K562 (cell line): ENCODE data around the gene ZNF236. TPM values are rescaled to one million over a fixed set of nuclear protein-coding genes. Genes with fewer than 3 reads are reported as not detected.

Source experiments
- ATAC-seq: fragments of 200-7000 bp; cut with Tn5 transposase; 3 replicates; pipeline ENCODE4 v1.9.1; 2020; ENCODE audit warnings: moderate library complexity
- BruUV-seq: library from RNA; stranded (reverse); fragments of 400-500 nt; replicated peaks from 2 replicates; lab custom pipeline; 2021; lab: Mats Ljungman, UMichigan
- CTCF ChIA-PET: fragments of 300-600 bp; formaldehyde crosslinking; extraction: SDS; loops from one replicate; lab custom pipeline; 2021; ENCODE audit warnings: low intra/inter-chr PET ratio; lab: Yijun Ruan, JAX
- POLR2A ChIA-PET: fragments of 300-600, 350-650 bp; sonication (Branson Sonifier 250); formaldehyde crosslinking; extraction: SDS; loops from one replicate; lab custom pipeline; 2021; ENCODE audit warnings: antibody characterized with exemption, inconsistent platforms; lab: Yijun Ruan, JAX
- DNase-seq, 4 experiments: peaks; one replicate each; pipeline versions ENCODE4 v3.0.0 to v3.0.0-alpha.2; 2011 to 2018; ENCODE audit warnings: low spot score in 3 of 4, mixed read lengths in 3 of 4; ENCODE audit errors: extremely low read depth in 1 of 4
- FAIRE-seq: peaks from 2 replicates; lab custom pipeline; 2011; peaks lifted over from hg19 to GRCh38; lab: Jason Lieb, UNC
- H2AFZ ChIP-seq: 2 replicates; pipeline ENCODE4 v1.6.0; 2011; ENCODE audit warnings: low read depth, low read length, control low read depth, inconsistent platforms
- H3K27ac ChIP-seq: fragments of 200-600 bp; 3 replicates; pipeline ENCODE4 v1.8.0; 2011; ENCODE audit warnings: low read depth, mild to moderate bottlenecking, control low read depth, inconsistent platforms, low read length, moderate library complexity, mixed read lengths; ENCODE audit errors: extremely low read depth
- H3K27me3 ChIP-seq, 2 experiments: fragments of 300-600 bp in 1 of 2; 2 replicates in 1 of 2; 3 replicates in 1 of 2; pipeline versions ENCODE4 v1.6.0 to v1.8.0; 2011; ENCODE audit warnings: inconsistent platforms in 2 of 2, low read length in 2 of 2, mild to moderate bottlenecking in 1 of 2, mixed read lengths in 1 of 2, moderate library complexity in 1 of 2; ENCODE audit not compliant: control insufficient read depth in 2 of 2, insufficient read depth in 2 of 2
- H3K36me3 ChIP-seq: fragments of 300-600 bp; 3 replicates; pipeline ENCODE4 v1.8.0; 2011; ENCODE audit warnings: mild to moderate bottlenecking, low read length, inconsistent platforms; ENCODE audit not compliant: control insufficient read depth, insufficient read depth
- H3K4me1 ChIP-seq, 2 experiments: fragments of 200-600 bp in 1 of 2; replicated peaks in 1 of 2; 2 replicates in 1 of 2; 3 replicates in 1 of 2; pipeline versions ENCODE4 v1.5.1 to v1.8.0; 2011; ENCODE audit warnings: inconsistent platforms in 2 of 2, low read length in 2 of 2, mild to moderate bottlenecking in 1 of 2, mixed read lengths in 1 of 2, moderate library complexity in 1 of 2; ENCODE audit not compliant: control insufficient read depth in 2 of 2, insufficient read depth in 2 of 2
- H3K4me2 ChIP-seq: 2 replicates; pipeline ENCODE4 v1.6.1; 2011; ENCODE audit warnings: low read length, control low read depth, inconsistent platforms, mixed read lengths; ENCODE audit not compliant: insufficient read depth
- H3K4me3 ChIP-seq: fragments of 200-600 bp; sonication (generic), shearing (Covaris generic); 2 replicates; pipeline ENCODE4 v1.5.1; 2016; ENCODE audit warnings: control low read depth, inconsistent platforms
- H3K79me2 ChIP-seq: fragments of 200-600 bp; 3 replicates; pipeline ENCODE4 v1.8.0; 2011; ENCODE audit warnings: low read length, inconsistent platforms; ENCODE audit not compliant: control insufficient read depth, insufficient read depth
- H3K9ac ChIP-seq, 2 experiments: 2 replicates each; pipeline versions ENCODE4 v1.6.0 to v1.6.1; 2011; ENCODE audit warnings: low read depth in 2 of 2, low read length in 2 of 2, control low read depth in 1 of 2, inconsistent platforms in 1 of 2, mild to moderate bottlenecking in 1 of 2, mixed read lengths in 1 of 2; ENCODE audit not compliant: insufficient read depth in 1 of 2
- H3K9me1 ChIP-seq: one replicate; pipeline ENCODE4 v1.6.0; 2011; ENCODE audit warnings: inconsistent platforms, mild to moderate bottlenecking, low read length, moderate library complexity; ENCODE audit not compliant: control insufficient read depth, insufficient read depth
- H3K9me3 ChIP-seq: replicated peaks from 2 replicates; pipeline ENCODE4 v1.5.1; 2011; ENCODE audit warnings: low read depth, low read length, inconsistent platforms; ENCODE audit not compliant: control insufficient read depth, insufficient read depth
- H4K20me1 ChIP-seq: replicated peaks from 2 replicates; pipeline ENCODE4 v1.6.1; 2011; ENCODE audit warnings: low read length, inconsistent platforms, mixed read lengths; ENCODE audit not compliant: control insufficient read depth, insufficient read depth
- NCOA6 ChIP-seq: fragments of 450-650 bp; IDR thresholded peaks from 2 replicates; pipeline ENCODE4 v1.6.1; 2017; ENCODE audit warnings: mild to moderate bottlenecking
- PML ChIP-seq: IDR thresholded peaks from 2 replicates; pipeline ENCODE4 v1.6.1; 2012; ENCODE audit warnings: low read length, inconsistent platforms
- SRSF3 ChIP-seq: fragments of 200-400 bp; formaldehyde crosslinking; IDR thresholded peaks from 2 replicates; pipeline ENCODE4 v1.6.1; 2016; ENCODE audit warnings: mild to moderate bottlenecking, low read length, moderate library complexity; ENCODE audit not compliant: insufficient read depth
- WGBS: fragments of 100-300 bp; shearing (Covaris generic); methylation state at CpG from one replicate; pipeline ENCODE4 v1.1.6; 2016; ENCODE audit warnings: low coverage, mixed read lengths; ENCODE audit not compliant: insufficient coverage; ENCODE audit errors: missing lambda C conversion rate; 5-methylcytosine and 5-hydroxymethylcytosine counted together
- in situ Hi-C: fragments of 300-500 bp; cut with MboI; formaldehyde crosslinking; loops from 4 replicates; pipeline ENCODE4 v1.15.0; 2018; ENCODE audit warnings: inconsistent platforms, mixed read lengths
- intact Hi-C: fragments of 100-400 bp; cut with micrococcal nuclease; formaldehyde crosslinking; loops from 2 replicates; pipeline ENCODE4 v1.14.2; 2022
- polyA plus RNA-seq, 8 experiments: library from polyadenylated mRNA; depleted of rRNA in 4 of 8; stranded (reverse) in 5 of 8; unstranded in 3 of 8; fragments of >200 nt; fragmentation: Nextera tagmentation in 2 of 8; fragmentation: Illumina TruSeq in 1 of 8; extraction: Ambion mirVana in 2 of 8; extraction: Trizol in 1 of 8; gene quantifications; 2 replicates each; pipeline versions ENCODE4 v1.2.1 to v1.2.3, GENCODE V29; 2011 to 2014; ENCODE audit warnings: inconsistent platforms in 1 of 8, missing spikeins in 1 of 8
- total RNA-seq, 7 experiments: library from RNA; depleted of rRNA in 6 of 7; stranded (reverse); fragments of >200 nt in 6 of 7; fragmentation: Illumina TruSeq in 2 of 7; extraction: Trizol in 2 of 7; gene quantifications; 2 replicates each; pipeline versions ENCODE4 v1.2.1 to v1.2.3, GENCODE V29; 2011 to 2021; ENCODE audit warnings: low replicate concordance in 1 of 7
- TF ChIP-seq, protein P1 (sequence below): fragments of 450-650 bp; formaldehyde crosslinking; IDR thresholded peaks from 2 replicates; pipeline ENCODE4 v1.4.0; 2020; ENCODE audit warnings: mild to moderate bottlenecking, mixed read lengths

ZNF236 gene
- total and polyA plus RNA-seq, 9 of the 15 experiments (the other 6 are each of a cell fraction or from before 2014, with no cell fraction given), result 0.35 to 8.7 (median 3.4) TPM

DNA sequence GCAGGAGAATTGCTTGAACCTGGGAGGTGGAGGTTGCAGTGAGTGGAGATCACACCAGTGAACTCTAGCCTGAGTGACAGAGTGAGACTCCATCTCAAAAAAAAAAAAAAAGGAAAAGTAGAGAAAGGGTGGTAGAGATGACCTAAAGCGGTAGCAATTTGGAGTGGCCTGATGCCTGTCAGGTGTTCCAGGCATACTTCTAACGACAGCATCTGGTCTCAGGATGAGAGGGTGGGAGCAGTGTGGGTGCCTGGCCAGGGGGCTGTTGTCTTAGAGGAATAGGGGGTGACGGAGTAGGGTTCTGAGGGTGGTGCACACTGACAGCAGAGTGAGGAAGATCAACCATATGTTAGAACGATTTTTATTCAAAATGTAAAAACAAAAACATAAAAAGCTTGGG, 21.8 kb downstream of the ZNF236 start:
- Histone ChIP-seq H2AFZ (no peak overlapping the region), H4K20me1 (no peaks in the 10 kb centered on the region), H3K9me3 (no peaks in the 10 kb centered on the region), H3K4me3 (no peak overlapping the region), H3K27ac (no peak overlapping the region), H3K79me2 (peaks cover 3% of the 10 kb centered on the region), H3K4me1 (no peaks in the 10 kb centered on the region; a peak in 2 of 5 replicates), H3K4me2 (no peak overlapping the region), H3K9ac (no peak overlapping the region), H3K27me3 (no peaks in the 10 kb centered on the region), H3K9me1 (no peaks in the 10 kb centered on the region), H3K36me3 (no peaks in the 10 kb centered on the region)
- TF ChIP-seq NCOA6, result no peak
- no peak for TF ChIP-seq PML
- TF ChIP-seq, protein P1, sequence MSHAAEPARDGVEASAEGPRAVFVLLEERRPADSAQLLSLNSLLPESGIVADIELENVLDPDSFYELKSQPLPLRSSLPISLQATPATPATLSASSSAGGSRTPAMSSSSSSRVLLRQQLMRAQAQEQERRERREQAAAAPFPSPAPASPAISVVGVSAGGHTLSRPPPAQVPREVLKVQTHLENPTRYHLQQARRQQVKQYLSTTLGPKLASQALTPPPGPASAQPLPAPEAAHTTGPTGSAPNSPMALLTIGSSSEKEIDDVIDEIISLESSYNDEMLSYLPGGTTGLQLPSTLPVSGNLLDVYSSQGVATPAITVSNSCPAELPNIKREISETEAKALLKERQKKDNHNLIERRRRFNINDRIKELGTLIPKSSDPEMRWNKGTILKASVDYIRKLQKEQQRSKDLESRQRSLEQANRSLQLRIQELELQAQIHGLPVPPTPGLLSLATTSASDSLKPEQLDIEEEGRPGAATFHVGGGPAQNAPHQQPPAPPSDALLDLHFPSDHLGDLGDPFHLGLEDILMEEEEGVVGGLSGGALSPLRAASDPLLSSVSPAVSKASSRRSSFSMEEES (CRISPR knock-in tag), result no peak
- no peak for TF ChIP-seq SRSF3
- no peak for DNase-seq
- POLR2A ChIA-PET, result no interaction called here
- intact Hi-C loops (no loop called here), in situ Hi-C loops (no loop called here)
- 56% methylated on average over 4 of the region's 4 CpGs for WGBS
- no TSS peak for BruUV-seq
- CTCF ChIA-PET, result no interaction called here
- FAIRE-seq, result no peak
- ATAC-seq, result no peak
